GM12892 (cell line): ENCODE results near the gene CLTC.

ENCODE experiments used
- POLR2A ChIP-seq: IDR thresholded peaks from 2 replicates; pipeline ENCODE4 v1.6.1; 2011; ENCODE audit warnings: low read depth, low read length, control low read depth
- TAF1 ChIP-seq: IDR thresholded peaks from 2 replicates; pipeline ENCODE4 v1.6.1; 2011; ENCODE audit warnings: low read depth, mild to moderate bottlenecking, control low read depth, low read length, borderline replicate concordance

- TF ChIP-seq POLR2A (no peak), TAF1 (no peak)
Observed at GRCh38 chr17:59607061-59607460, 12.6 kb upstream of the CLTC start.
